SK-N-SH (cell line): ENCODE results near the gene CD200. TPM values are rescaled to one million over a fixed set of nuclear protein-coding genes. Genes with fewer than 3 reads are reported as not detected.

Source experiments
- CTCF ChIA-PET: fragments of 300-600, 350-600 bp; formaldehyde crosslinking; extraction: SDS; loops from one replicate; lab custom pipeline; 2021; lab: Yijun Ruan, JAX
- POLR2A ChIA-PET: fragments of 350-600 bp; sonication (Branson Sonifier 250); formaldehyde crosslinking; extraction: SDS; loops from one replicate; lab custom pipeline; 2020; ENCODE audit warnings: antibody characterized with exemption, inconsistent platforms; lab: Yijun Ruan, JAX
- DNase-seq: peaks from one replicate; pipeline ENCODE4 v3.0.0; 2012
- H2AFZ ChIP-seq: fragments of 200-600 bp; sonication (generic); 2 replicates; pipeline ENCODE4 v1.8.1; 2016; ENCODE audit warnings: antibody characterized with exemption, mild to moderate bottlenecking, low read depth
- H3F3A ChIP-seq: fragments of 200-600 bp; sonication (generic); replicated peaks from 2 replicates; pipeline ENCODE3; 2016; ENCODE audit warnings: antibody characterized with exemption, mild to moderate bottlenecking; ENCODE audit not compliant: insufficient read depth
- H3K27ac ChIP-seq, 2 experiments: fragments of 200-500 bp in 1 of 2; fragments of 200-600 bp in 1 of 2; sonication (Bioruptor generic) in 1 of 2; sonication (generic), shearing (Covaris generic) in 1 of 2; 2 replicates each; pipeline versions ENCODE4 v1.5.1 to v1.6.1; 2014 to 2016; ENCODE audit warnings: low read depth in 2 of 2, inconsistent platforms in 1 of 2, low read length in 1 of 2, mild to moderate bottlenecking in 1 of 2, mixed read lengths in 1 of 2
- H3K27me3 ChIP-seq: fragments of 200-600 bp; sonication (generic), shearing (Covaris generic); 2 replicates; pipeline ENCODE4 v1.6.1; 2016; ENCODE audit warnings: mixed run types; ENCODE audit not compliant: insufficient read depth
- H3K36me3 ChIP-seq, 2 experiments: fragments of 200-500 bp in 1 of 2; fragments of 200-600 bp in 1 of 2; sonication (Bioruptor generic) in 1 of 2; sonication (generic) in 1 of 2; replicated peaks in 1 of 2; 2 replicates each; pipeline versions ENCODE3 to v1.5.1; 2014 to 2016; ENCODE audit warnings: low read length in 1 of 2, mild to moderate bottlenecking in 1 of 2; ENCODE audit not compliant: insufficient read depth in 2 of 2, control insufficient read depth in 1 of 2
- H3K4me1 ChIP-seq, 2 experiments: fragments of 200-500 bp in 1 of 2; fragments of 200-600 bp in 1 of 2; sonication (Bioruptor generic) in 1 of 2; sonication (generic), shearing (Covaris generic) in 1 of 2; 2 replicates each; pipeline versions ENCODE4 v1.5.1 to v1.6.1; 2014 to 2016; ENCODE audit warnings: low read depth in 1 of 2, low read length in 1 of 2, mixed run types in 1 of 2; ENCODE audit not compliant: insufficient read depth in 2 of 2, control insufficient read depth in 1 of 2
- H3K4me2 ChIP-seq: fragments of 200-600 bp; sonication (generic), shearing (Covaris generic); 2 replicates; pipeline ENCODE4 v1.6.1; 2017; ENCODE audit warnings: mixed run types
- H3K4me3 ChIP-seq, 2 experiments: fragments of 200-500 bp in 1 of 2; fragments of 200-600 bp in 1 of 2; sonication (Bioruptor generic) in 1 of 2; sonication (generic), shearing (Covaris generic) in 1 of 2; 2 replicates each; pipeline versions ENCODE4 v1.5.1 to v1.8.1; 2014 to 2016; ENCODE audit warnings: low read depth in 2 of 2, inconsistent platforms in 1 of 2, low read length in 1 of 2, mild to moderate bottlenecking in 1 of 2, mixed read lengths in 1 of 2, moderate library complexity in 1 of 2
- H3K79me2 ChIP-seq: fragments of 200-600 bp; sonication (generic); 2 replicates; pipeline ENCODE4 v1.8.1; 2017; ENCODE audit warnings: mild to moderate bottlenecking; ENCODE audit not compliant: insufficient read depth
- H3K9ac ChIP-seq: fragments of 200-600 bp; sonication (generic); 2 replicates; pipeline ENCODE4 v1.6.1; 2017; ENCODE audit warnings: mixed run types
- H3K9me2 ChIP-seq: fragments of 200-600 bp; sonication (generic); 2 replicates; pipeline ENCODE4 v1.6.1; 2017; ENCODE audit warnings: mixed run types
- H3K9me3 ChIP-seq: fragments of 200-600 bp; sonication (generic); 2 replicates; pipeline ENCODE4 v1.6.1; 2017; ENCODE audit warnings: mixed run types, mild to moderate bottlenecking, moderate library complexity
- H4K20me1 ChIP-seq: fragments of 200-600 bp; sonication (generic); 2 replicates; pipeline ENCODE4 v1.6.1; 2017; ENCODE audit warnings: mild to moderate bottlenecking, mixed run types; ENCODE audit not compliant: insufficient read depth
- CTCF ChIP-seq: fragments of 200-600 bp; sonication (generic); IDR thresholded peaks from 2 replicates; pipeline ENCODE4 v1.6.1; 2017; ENCODE audit warnings: antibody characterized with exemption, mild to moderate bottlenecking, moderate library complexity
- ELF1 ChIP-seq: IDR thresholded peaks from 2 replicates; pipeline ENCODE4 v1.4.0; 2012
- EP300 ChIP-seq, 2 experiments: IDR thresholded peaks; 2 replicates each; pipeline versions ENCODE4 v1.4.0 to v1.6.1; 2012; ENCODE audit warnings: borderline replicate concordance in 1 of 2, low read depth in 1 of 2, low read length in 1 of 2
- EZH2phosphoT487 ChIP-seq: fragments of 200-600 bp; sonication (generic); IDR thresholded peaks from 2 replicates; pipeline ENCODE4 v1.6.1; 2017; ENCODE audit warnings: low read depth, mixed run types, mild to moderate bottlenecking, antibody characterized with exemption, moderate library complexity, borderline replicate concordance
- FOSL2 ChIP-seq: IDR thresholded peaks from 2 replicates; pipeline ENCODE4 v1.4.0; 2012; ENCODE audit warnings: low read depth, mild to moderate bottlenecking, moderate library complexity, borderline replicate concordance
- FOXJ3 ChIP-seq: sonication (generic); formaldehyde crosslinking; IDR thresholded peaks from 2 replicates; pipeline ENCODE4 v1.5.1; 2020; ENCODE audit warnings: mild to moderate bottlenecking, missing genetic modification reagents
- GATA2 ChIP-seq: sonication (generic); formaldehyde crosslinking; IDR thresholded peaks from 2 replicates; pipeline ENCODE4 v1.5.0; 2020; ENCODE audit warnings: mild to moderate bottlenecking, missing genetic modification reagents
- IRF3 ChIP-seq: fragments of 150-350 bp; IDR thresholded peaks from 2 replicates; pipeline ENCODE4 v1.6.1; 2016; ENCODE audit warnings: mild to moderate bottlenecking, low read depth, low read length
- MEF2A ChIP-seq: IDR thresholded peaks from 2 replicates; pipeline ENCODE4 v1.4.0; 2012; ENCODE audit warnings: low read depth, borderline replicate concordance
- MXI1 ChIP-seq: IDR thresholded peaks from 2 replicates; pipeline ENCODE4 v1.6.1; 2012; ENCODE audit warnings: mild to moderate bottlenecking, low read depth, low read length, improper control_type of control experiment
- NRF1 ChIP-seq: IDR thresholded peaks from 2 replicates; pipeline ENCODE4 v1.6.1; 2012; ENCODE audit warnings: low read depth, mild to moderate bottlenecking, low read length
- REST ChIP-seq: IDR thresholded peaks from 2 replicates; pipeline ENCODE4 v1.6.1; 2012; ENCODE audit warnings: mild to moderate bottlenecking, low read depth, low read length, moderate library complexity
- RXRA ChIP-seq: IDR thresholded peaks from 2 replicates; pipeline ENCODE4 v1.4.0; 2012; ENCODE audit warnings: low read depth, mild to moderate bottlenecking, borderline replicate concordance
- SIN3A ChIP-seq: IDR thresholded peaks from 2 replicates; pipeline ENCODE4 v1.6.1; 2012; ENCODE audit warnings: low read depth, mild to moderate bottlenecking, low read length, moderate library complexity, borderline replicate concordance
- TAF1 ChIP-seq: IDR thresholded peaks from 2 replicates; pipeline ENCODE4 v1.6.1; 2012; ENCODE audit warnings: low read depth, mild to moderate bottlenecking, low read length, moderate library complexity, borderline replicate concordance
- TEAD4 ChIP-seq: IDR thresholded peaks from 2 replicates; pipeline ENCODE4 v1.4.0; 2012; ENCODE audit warnings: mild to moderate bottlenecking, borderline replicate concordance; ENCODE audit not compliant: insufficient read depth
- USF2 ChIP-seq: fragments of 150-350 bp; IDR thresholded peaks from 2 replicates; pipeline ENCODE4 v1.6.1; 2017; ENCODE audit warnings: antibody characterized with exemption, low read length, low read depth, borderline replicate concordance
- YY1 ChIP-seq: IDR thresholded peaks from 2 replicates; pipeline ENCODE4 v1.4.0; 2012; ENCODE audit warnings: low read depth, mild to moderate bottlenecking
- WGBS: methylation state at CpG from one replicate; pipeline ENCODE4 v1.1.6; 2017; ENCODE audit warnings: low lambda C conversion rate; 5-methylcytosine and 5-hydroxymethylcytosine counted together
- polyA plus RNA-seq, 3 experiments: library from polyadenylated mRNA; depleted of rRNA; stranded (reverse); fragments of >200 nt; gene quantifications; 2 replicates each; pipeline ENCODE4 v1.2.3, GENCODE V29; 2012

Gene CD200
- polyA plus RNA-seq (2012; rRNA removed), result 1.0 and 1.1 TPM in 2 replicates
- 1.5 TPM in 2 replicates for polyA plus RNA-seq (2012; cell fraction: cytosol; rRNA removed)
- polyA plus RNA-seq (2012; cell fraction: nucleus; rRNA removed), result 0.56 and 1.3 TPM in 2 replicates

- no peaks in the 10 kb centered on the region; the same call in 1 of the 2 replicates for H3K27me3 ChIP-seq
- peak within 1 kb of the TSS; percentile 91 for H3K4me2 ChIP-seq
- peaks cover 0 to 2% of the 10 kb centered on the region in 2 experiments; a peak in 2 of 4 replicates for H3K4me1 ChIP-seq
- WGBS, result 2% methylated on average over 11 of the region's 28 CpGs
- ChIA-PET CTCF (interaction anchor here (0.6 to 3.5 kb wide), 17 partner anchors 10 to 229 kb away, joined by 3 to 32 read pairs (median 4); partner anchors contain the start of genes ATG3, SLC35A5 and SLC9C1), POLR2A (interaction anchor here (0.6 to 2.5 kb wide), 15 partner anchors 10 to 658 kb away, joined by 3 to 20 read pairs (median 5); partner anchors contain the start of genes ATG3, GTPBP8, SLC35A5 and SLC9C1)
- H2AFZ ChIP-seq, result peak within 1 kb of the TSS; percentile 87
- TF ChIP-seq EZH2phosphoT487 (no peak), TAF1 (0 out of 2 replicates have a peak, but pooled peaks have one; percentile 35), NRF1 (no peak), RXRA (no peak), GATA2 (CRISPR knock-in tag) (peak; percentile 13; the same call in 1 of the 2 replicates), MXI1 (peak; percentile 40; the same call in 1 of the 2 replicates), YY1 (no peak), CTCF (0 out of 2 replicates have a peak, but pooled peaks have one; percentile 8), ELF1 (no peak)
- peak within 1 kb of the TSS; percentile 57 to 74 for H3K4me3 ChIP-seq
- peak; percentile 79 for DNase-seq
- H3F3A ChIP-seq, result no peaks in the 10 kb centered on the region
- no peaks in the 10 kb centered on the region for H3K79me2 ChIP-seq
- H3K9ac ChIP-seq, result peak within 1 kb of the TSS; percentile 35; the same call in 1 of the 2 replicates
- H3K27ac ChIP-seq, result peak within 1 kb of the TSS; percentile 27 to 92; a peak in 3 of 4 replicates
- H3K9me2 ChIP-seq, result no peaks in the 10 kb centered on the region
- H3K9me3 ChIP-seq, result no peaks in the 10 kb centered on the region
- H3K36me3 ChIP-seq, result no peaks in the 10 kb centered on the region
- no peaks in the 10 kb centered on the region for H4K20me1 ChIP-seq
Measured at GRCh38 chr3:112333002-112333380, at the start of gene CD200. TSS of gene CD200 (plus strand) at chr3:112333156. CDS start at chr3:112333213, 57 bp downstream.

- H3F3A ChIP-seq, result no peaks in the 10 kb centered on the region
- no peaks in the 10 kb centered on the region for H3K27me3 ChIP-seq
- no peaks in the 10 kb centered on the region for H3K79me2 ChIP-seq
- 58% methylated on average over 4 of the region's 4 CpGs for WGBS
- H3K4me1 ChIP-seq, result peaks cover 0 to 5% of the 10 kb centered on the region in 2 experiments; a peak in 1 of 4 replicates
- no peak for DNase-seq
- ChIA-PET POLR2A (interaction anchor here (1.4 kb wide), 1 partner anchor 44 kb away, joined by 3 read pairs; the partner anchor contains the start of gene CD200), CTCF (interaction anchor here (1.0 to 1.6 kb wide), 3 partner anchors 19 to 242 kb away, joined by 3 to 8 read pairs (median 6); no protein-coding TSS in a partner anchor)
- H3K9ac ChIP-seq, result no peak overlapping the region
- H3K4me3 ChIP-seq, result no peak overlapping the region
- no peak overlapping the region for H3K4me2 ChIP-seq
- no peaks in the 10 kb centered on the region for H3K9me2 ChIP-seq
- no peaks in the 10 kb centered on the region for H3K9me3 ChIP-seq
- no peak overlapping the region for H2AFZ ChIP-seq
- H3K27ac ChIP-seq, result no peak overlapping the region
- no peaks in the 10 kb centered on the region for H3K36me3 ChIP-seq
- H4K20me1 ChIP-seq, result no peaks in the 10 kb centered on the region
- no peak for TF ChIP-seq TAF1
- TF ChIP-seq SIN3A, result no peak
- no peak for TF ChIP-seq IRF3
- no peak for TF ChIP-seq ELF1
- no peak for TF ChIP-seq FOSL2
- TF ChIP-seq FOXJ3 (CRISPR knock-in tag), result no peak
- no peak for TF ChIP-seq TEAD4
- TF ChIP-seq NRF1, result no peak
- TF ChIP-seq USF2, result no peak
- TF ChIP-seq MEF2A, result no peak
- TF ChIP-seq EP300 (IDR thresholded peaks at IDR 0.05; ENCODE audit: borderline replicate concordance in 1 of 2, low read depth in 1 of 2, low read length in 1 of 2), result no peak
- no peak for TF ChIP-seq REST
Measured at GRCh38 chr3:112289011-112289410, 43.9 kb upstream of the CD200 start.
